NCI-H510A treated with DMSO at 0.1 percent for 48 hours (cell line): Measurements from ENCODE around the gene ALKBH4.
"Not testable (repeated sequence)": the region's sequence is repeated elsewhere in the genome, so short reads cannot be mapped to it uniquely, and the experiment has no call there.

Experiments used
- DNase-seq: peaks from one replicate; lab custom pipeline; 2025; lab: John Stamatoyannopoulos, UW

The ALKBH4 gene

GRCh38 chr7:102464577-102465280 is at the start of gene ALKBH4, which contains the start of gene LRWD1:
Gene ALKBH4 (minus strand): TSS chr7:102464863. CDS start chr7:102464836, 27 bp downstream.
Gene LRWD1 (plus strand): TSS chr7:102464984. CDS start chr7:102465081, 97 bp downstream.
- DNase-seq = peak; percentile 70

GRCh38 chr7:102512642-102513221 is 48.1 kb upstream of the ALKBH4 start:
- DNase-seq = not testable (repeated sequence)

GRCh38 chr7:102511860-102512522 is 47.3 kb upstream of the ALKBH4 start:
- DNase-seq = not testable (repeated sequence)

- not testable (repeated sequence) for DNase-seq
Observed at GRCh38 chr7:102510575-102510974, 45.9 kb upstream of the ALKBH4 start.

- not testable (repeated sequence) for DNase-seq
Observed at GRCh38 chr7:102507410-102508088, 42.9 kb upstream of the ALKBH4 start.

- DNase-seq = not testable (repeated sequence)
Observed at GRCh38 chr7:102505298-102506185, 40.9 kb upstream of the ALKBH4 start.

DNA sequence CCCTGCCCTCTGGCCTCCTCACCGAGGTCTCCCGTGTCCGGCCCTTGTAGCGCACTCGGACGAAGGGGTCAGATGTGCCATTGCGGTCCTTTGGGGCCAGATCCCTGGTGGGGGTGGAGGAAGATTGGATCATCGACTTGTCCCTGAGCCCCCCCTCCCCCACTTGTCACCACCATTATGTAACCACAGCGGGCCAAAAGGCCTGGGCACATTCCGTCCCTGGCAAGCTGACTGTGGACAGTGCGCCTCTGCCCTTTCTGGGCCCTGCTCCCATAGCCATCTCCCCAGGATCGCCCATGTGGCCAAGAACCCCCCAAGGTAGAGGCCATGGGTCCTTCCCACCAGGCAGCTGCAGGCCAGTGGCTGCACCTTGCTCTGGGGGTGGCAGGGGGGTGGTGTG is 38.5 kb upstream of the ALKBH4 start:
- not testable (repeated sequence) for DNase-seq

DNA sequence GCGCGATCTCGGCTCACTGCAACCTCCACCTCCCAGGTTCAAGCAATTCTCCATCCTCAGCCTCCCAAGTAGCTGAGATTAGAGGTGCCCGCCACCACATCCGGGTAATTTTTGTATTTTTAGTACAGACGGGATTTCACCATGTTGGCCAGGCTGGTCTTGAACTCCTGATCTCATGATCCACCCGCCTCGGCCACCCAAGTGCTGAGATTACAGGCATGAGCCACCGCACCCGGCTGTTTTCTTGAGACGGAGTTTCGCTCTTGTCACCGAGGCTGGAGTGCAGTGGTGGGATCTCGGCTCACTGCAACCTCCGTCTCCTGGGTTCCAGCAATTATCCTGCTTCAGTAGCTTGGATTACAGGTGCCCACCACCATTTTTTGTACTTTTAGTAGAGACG is 33.7 kb upstream of the ALKBH4 start:
- not testable (repeated sequence) for DNase-seq

DNA sequence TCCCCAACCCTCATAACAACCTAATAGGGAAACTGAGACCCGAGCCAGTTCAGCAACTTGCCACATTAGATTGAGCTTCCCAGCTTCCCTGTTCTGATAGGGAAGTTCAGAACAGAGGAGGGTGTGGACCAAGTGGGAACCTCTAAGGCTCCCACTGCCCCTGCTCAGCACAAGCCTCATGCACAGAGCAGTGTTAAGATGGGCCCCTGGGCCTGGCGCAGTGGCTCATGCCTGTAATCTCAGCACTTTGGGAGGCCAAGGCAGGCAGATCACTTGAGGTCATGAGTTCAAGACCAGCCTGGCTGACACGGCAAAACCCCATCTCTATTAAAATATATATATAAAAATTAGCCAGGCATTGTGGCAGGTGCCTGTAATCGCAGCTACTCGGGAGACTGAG is 32.6 kb upstream of the ALKBH4 start:
- DNase-seq = not testable (repeated sequence)

- DNase-seq = not testable (repeated sequence)
Observed at GRCh38 chr7:102496861-102497260, 32.2 kb upstream of the ALKBH4 start.

GRCh38 chr7:102494473-102495149 is 29.9 kb upstream of the ALKBH4 start:
- DNase-seq = not testable (repeated sequence)

DNA sequence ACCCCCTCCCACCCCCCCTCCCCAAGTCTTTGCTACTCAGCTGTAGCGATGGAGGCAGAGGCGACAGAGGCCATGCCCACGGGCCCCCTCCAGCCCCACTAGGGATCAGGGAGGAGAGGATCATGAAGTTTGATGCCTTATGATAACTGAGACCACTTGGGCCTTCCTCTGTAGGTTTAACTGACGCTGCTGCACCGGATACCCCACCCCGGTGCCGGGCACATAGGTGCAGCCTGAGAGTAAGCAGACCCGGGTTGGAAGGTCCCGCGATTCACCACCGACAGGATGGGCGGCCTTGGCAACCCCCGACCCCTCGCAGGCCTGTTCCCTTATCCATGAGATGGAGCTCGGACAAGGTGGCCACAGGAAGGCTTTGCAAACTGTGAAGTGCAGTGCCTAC is 29.4 kb upstream of the ALKBH4 start:
- not testable (repeated sequence) for DNase-seq

DNA sequence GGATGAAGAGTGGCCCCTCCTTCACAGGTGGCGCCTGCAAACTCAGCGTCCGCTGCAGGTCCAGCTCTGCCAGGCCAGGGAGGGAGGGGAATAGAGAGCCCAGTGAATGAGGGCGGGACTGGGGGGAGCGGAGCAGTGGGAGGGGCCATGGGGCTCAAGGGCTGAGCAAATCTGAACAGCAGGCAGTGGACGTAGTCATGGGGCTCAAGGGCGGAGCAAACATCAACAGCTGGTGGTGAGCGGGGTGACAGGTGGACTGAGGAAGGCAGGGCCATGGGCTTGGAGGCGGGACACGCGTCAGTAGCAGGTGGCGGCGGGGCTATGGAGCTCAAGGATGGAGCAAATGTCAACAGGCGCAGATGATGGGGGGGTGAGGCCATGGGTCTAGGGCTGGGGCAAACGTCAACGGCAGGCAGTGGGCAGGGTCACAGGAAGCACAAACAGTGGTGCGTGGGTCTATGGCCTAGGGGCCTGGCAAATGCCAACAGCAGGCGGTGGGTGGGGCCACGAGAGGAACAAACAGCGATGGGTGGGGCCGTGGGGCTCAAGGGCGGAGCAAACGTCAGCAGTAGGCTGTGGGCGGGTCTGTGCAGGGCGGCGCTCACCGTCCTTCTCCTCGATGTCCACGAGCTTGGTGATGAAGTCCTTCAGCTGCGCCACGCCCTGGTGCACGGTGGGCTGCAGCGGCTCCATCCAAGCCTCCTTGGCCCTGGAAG is 28.7 kb upstream of the ALKBH4 start:
- not testable (repeated sequence) for DNase-seq

DNA sequence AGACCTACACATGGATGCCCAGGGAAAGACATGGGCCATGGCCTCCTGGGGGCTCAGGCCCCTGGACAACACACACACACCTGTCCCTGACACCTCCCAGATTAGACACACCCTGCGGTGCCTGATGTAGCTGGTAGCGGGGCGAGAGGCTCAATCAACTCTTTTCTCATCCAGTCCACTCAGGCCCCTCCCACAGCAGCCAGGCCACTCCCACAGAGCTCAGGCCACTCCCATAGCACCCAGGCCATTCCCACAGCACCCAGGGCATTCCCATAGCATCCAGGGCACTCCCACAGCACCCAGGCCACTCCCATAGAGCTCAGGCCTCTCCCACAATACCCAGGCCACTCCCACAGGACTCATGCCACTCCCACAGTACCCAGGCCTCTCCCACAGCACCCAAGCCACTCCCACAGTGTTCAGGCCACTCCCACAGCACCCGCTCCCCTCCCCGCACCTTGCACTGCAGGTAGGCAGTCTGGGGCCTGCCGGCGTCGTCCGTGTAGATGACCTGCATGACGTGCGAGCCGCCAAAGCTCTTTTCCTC is 25.9 kb upstream of the ALKBH4 start:
- DNase-seq = not testable (repeated sequence)

DNA sequence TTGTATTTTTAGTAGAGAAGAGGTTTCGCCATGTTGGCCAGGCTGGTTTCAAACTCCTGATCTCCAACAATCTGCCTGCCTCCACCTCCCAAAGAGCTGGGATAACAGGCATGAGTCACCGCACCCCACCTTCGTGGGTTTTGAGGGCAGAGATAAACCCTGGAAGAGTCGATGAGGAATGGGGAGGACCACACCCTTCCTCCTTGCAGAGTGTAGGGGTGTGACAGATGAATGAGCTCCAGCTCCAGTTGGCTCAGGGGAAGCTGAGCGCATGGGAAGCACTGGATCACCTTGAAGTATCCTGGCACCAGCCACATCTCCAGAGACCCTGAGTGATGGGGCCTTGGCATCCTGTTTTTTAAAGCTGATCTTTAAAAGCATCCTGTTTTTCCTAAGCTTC is 19.7 kb upstream of the ALKBH4 start:
- not testable (repeated sequence) for DNase-seq

DNA sequence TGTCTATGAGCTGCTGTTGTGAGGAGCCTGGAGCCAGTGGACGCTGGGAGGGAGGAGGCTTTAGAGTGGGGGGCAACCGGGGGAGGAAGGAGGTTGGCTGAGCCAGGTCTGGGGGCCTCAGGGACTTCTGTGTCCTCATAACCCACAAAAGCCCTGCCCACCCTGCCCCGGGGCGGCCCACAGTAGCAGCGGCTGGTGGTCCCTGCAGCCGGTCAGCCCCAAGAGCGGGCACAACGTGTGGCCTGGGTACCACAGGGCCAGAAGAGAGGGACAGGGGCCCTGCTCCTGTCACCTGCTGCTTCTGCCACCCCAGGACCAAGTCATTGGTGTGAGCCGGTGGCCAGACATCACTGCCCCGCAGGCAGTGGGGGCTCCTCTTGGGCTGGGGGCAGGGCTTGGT is 17.3 kb upstream of the ALKBH4 start:
- not testable (repeated sequence) for DNase-seq

GRCh38 chr7:102479982-102480637 is 15.4 kb upstream of the ALKBH4 start:
- not testable (repeated sequence) for DNase-seq

DNA sequence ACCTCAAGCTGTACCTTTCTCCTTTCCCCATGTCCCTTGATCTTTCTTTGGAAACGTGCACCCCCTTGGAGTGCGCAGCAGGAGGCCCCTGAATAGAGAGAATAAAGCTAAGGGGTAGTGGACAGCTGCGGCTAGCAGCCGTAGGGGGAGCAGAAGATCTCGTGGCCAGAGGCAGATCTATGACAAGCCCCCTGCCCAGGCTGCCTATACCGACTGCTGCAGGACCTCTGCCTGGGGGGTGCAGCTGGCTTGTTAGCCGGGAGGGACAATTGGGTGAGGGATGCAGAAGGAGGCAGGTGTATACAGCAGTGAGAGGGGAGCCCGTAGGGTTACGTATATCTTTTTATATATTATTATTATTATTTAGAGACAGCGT is 14.5 kb upstream of the ALKBH4 start:
- DNase-seq = not testable (repeated sequence)
